Mucosa of rectum (tissue), 2 donors: Measurements from ENCODE around the gene SLC29A3.
A peak's percentile ranks its signal among the peaks of the same experiment; 100 is the strongest.

Experiments
- H3K27ac ChIP-seq, 2 donors: one replicate each; pipeline ENCODE4 v1.7.0; 2013; ENCODE audit warnings: inconsistent platforms in 2 of 2, low read depth in 2 of 2, low read length in 2 of 2
- H3K27me3 ChIP-seq, 2 donors: one replicate each; pipeline ENCODE4 v1.7.0; 2013; ENCODE audit warnings: low read length in 2 of 2; ENCODE audit not compliant: control insufficient read depth in 2 of 2, insufficient read depth in 2 of 2
- H3K36me3 ChIP-seq, 2 donors: one replicate each; pipeline ENCODE4 v1.7.0; 2013; ENCODE audit warnings: low read length in 2 of 2; ENCODE audit not compliant: control insufficient read depth in 2 of 2, insufficient read depth in 2 of 2
- H3K4me1 ChIP-seq, 2 donors: one replicate each; pipeline ENCODE4 v1.7.0; 2013; ENCODE audit warnings: low read length in 2 of 2, mild to moderate bottlenecking in 1 of 2; ENCODE audit not compliant: control insufficient read depth in 2 of 2, insufficient read depth in 2 of 2
- H3K4me3 ChIP-seq, 2 donors: one replicate each; pipeline ENCODE4 v1.7.0; 2013; ENCODE audit warnings: low read length in 2 of 2
- H3K9ac ChIP-seq, 2 donors: one replicate each; pipeline ENCODE4 v1.7.0; 2013; ENCODE audit warnings: low read length in 2 of 2, low read depth in 1 of 2, mild to moderate bottlenecking in 1 of 2
- H3K9me3 ChIP-seq, 2 donors: one replicate each; pipeline ENCODE4 v1.7.0; 2013; ENCODE audit warnings: low read length in 2 of 2; ENCODE audit not compliant: control insufficient read depth in 2 of 2
- donor health status: healthy.
- donor health status: Normal muscosa, but diverticular disease.

SLC29A3 gene

DNA sequence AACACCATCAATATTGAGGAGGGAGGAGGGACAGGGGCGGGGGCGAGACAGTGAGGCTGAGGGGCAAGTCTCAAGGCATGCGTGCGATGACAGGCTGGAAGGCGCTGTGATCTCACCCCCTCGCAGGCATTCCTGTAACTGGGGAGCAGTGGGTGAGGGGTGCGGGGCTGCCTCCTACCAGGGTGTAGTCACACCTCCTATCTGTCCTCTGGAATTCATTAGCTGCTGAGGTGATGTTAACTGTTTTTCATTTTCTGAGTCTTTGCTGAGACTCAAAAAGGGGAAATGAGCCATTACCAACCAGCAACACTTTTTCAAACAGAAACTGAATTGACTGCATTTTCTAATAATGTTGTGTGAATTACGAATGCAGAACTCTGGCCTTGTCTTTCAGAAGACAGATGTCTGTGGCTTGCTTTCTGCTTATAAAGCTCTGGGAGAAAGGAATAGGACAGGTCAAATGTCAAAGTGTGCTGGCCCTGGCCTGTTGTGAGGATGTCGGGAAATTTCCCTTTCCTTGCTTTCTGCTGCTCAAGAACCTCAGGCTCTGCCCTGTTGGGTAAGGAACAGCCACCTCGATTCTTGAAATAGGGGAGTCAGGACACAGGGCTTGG, 53.9 kb downstream of the SLC29A3 start:
- H3K27ac ChIP-seq = peak overlapping the region; percentile 59 to 70
- H3K4me1 ChIP-seq = peaks cover 9 to 13% of the 10 kb centered on the region in 2 donors
- H3K9me3 ChIP-seq = no peaks in the 10 kb centered on the region
- H3K9ac ChIP-seq = peak overlapping the region in 1 of 2 donors; percentile 14
- H3K27me3 ChIP-seq = no peaks in the 10 kb centered on the region
- no peaks in the 10 kb centered on the region for H3K36me3 ChIP-seq
- H3K4me3 ChIP-seq = no peak overlapping the region

- H3K27ac ChIP-seq = no peak overlapping the region
- H3K9ac ChIP-seq = no peak overlapping the region
- H3K4me1 ChIP-seq = peaks cover 21 to 28% of the 10 kb centered on the region in 2 donors
- no peaks in the 10 kb centered on the region for H3K9me3 ChIP-seq
- H3K36me3 ChIP-seq = no peaks in the 10 kb centered on the region
- H3K4me3 ChIP-seq = no peak overlapping the region
- no peaks in the 10 kb centered on the region for H3K27me3 ChIP-seq
These were observed 55.6 kb downstream of the SLC29A3 start for GRCh38 chr10:71374481-71375233.

GRCh38 chr10:71375952-71376351, 56.9 kb downstream of the SLC29A3 start:
- Histone ChIP-seq H3K4me1 (peaks cover 25 to 31% of the 10 kb centered on the region in 2 donors), H3K27ac (peak overlapping the region; percentile 32 to 95), H3K9me3 (no peaks in the 10 kb centered on the region), H3K4me3 (no peak overlapping the region), H3K36me3 (no peaks in the 10 kb centered on the region), H3K27me3 (no peaks in the 10 kb centered on the region), H3K9ac (no peak overlapping the region)

- Histone ChIP-seq H3K9me3 (no peaks in the 10 kb centered on the region), H3K27ac (peak overlapping the region; percentile 49 to 54), H3K4me3 (no peak overlapping the region)
These were observed 59.5 kb downstream of the SLC29A3 start for GRCh38 chr10:71378336-71379117.

GRCh38 chr10:71379118-71379766, 60.2 kb downstream of the SLC29A3 start:
- Histone ChIP-seq H3K36me3 (no peaks in the 10 kb centered on the region), H3K9ac (no peak overlapping the region), H3K27ac (peak overlapping the region; percentile 1 to 54), H3K9me3 (no peaks in the 10 kb centered on the region), H3K4me3 (no peak overlapping the region), H3K27me3 (no peaks in the 10 kb centered on the region), H3K4me1 (peaks cover 17 to 27% of the 10 kb centered on the region in 2 donors)

More at GRCh38 chr10:71378336-71379117, 59.5 kb downstream of the SLC29A3 start:
- Histone ChIP-seq H3K9ac (peak overlapping the region in 1 of 2 donors; percentile 9), H3K27me3 (no peaks in the 10 kb centered on the region), H3K36me3 (no peaks in the 10 kb centered on the region), H3K4me1 (peaks cover 18 to 27% of the 10 kb centered on the region in 2 donors)

DNA sequence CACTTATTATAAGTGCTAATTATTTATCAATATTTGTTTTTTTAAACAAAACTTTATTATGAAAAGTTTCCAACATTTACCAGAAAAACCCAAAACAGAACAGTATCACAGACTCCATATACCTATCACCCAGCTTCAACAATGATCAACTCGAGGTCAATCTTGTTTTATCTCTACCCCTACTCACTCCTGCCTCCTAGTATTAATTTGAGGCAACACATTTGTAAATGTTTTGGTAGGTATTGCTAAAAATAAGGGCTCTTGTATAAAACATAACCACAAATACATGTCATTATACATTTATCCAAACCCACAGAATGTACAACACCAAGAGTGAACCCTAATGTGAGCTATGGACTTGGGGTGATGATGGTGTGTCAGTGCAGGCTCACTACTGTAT, 61.8 kb downstream of the SLC29A3 start:
- Histone ChIP-seq H3K27ac (no peak overlapping the region), H3K9me3 (no peaks in the 10 kb centered on the region), H3K27me3 (no peaks in the 10 kb centered on the region), H3K4me3 (no peak overlapping the region), H3K4me1 (peaks cover 17 to 27% of the 10 kb centered on the region in 2 donors), H3K9ac (no peak overlapping the region), H3K36me3 (no peaks in the 10 kb centered on the region)

DNA sequence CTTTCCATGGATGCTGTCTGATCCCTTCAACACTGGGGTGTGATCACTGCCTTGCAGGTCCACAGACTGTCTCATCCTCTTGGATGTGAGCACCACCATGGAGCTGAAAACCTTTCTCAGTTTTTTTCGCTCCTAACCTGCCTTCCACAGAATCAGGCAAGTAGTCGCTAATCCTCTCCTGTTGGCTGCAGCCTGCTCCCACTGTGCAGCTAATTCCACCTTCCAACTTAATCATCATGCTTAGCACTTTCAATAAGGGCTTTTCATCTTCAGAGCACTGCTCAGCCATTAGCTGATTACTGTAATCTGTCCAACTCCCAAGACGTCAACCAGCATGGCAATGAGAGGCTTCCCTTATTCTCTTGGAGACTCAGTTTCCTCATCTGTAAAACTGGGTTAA, 62.6 kb downstream of the SLC29A3 start:
- Histone ChIP-seq H3K36me3 (no peaks in the 10 kb centered on the region), H3K27me3 (no peaks in the 10 kb centered on the region), H3K27ac (no peak overlapping the region), H3K4me1 (peaks cover 17 to 26% of the 10 kb centered on the region in 2 donors), H3K4me3 (no peak overlapping the region), H3K9me3 (no peaks in the 10 kb centered on the region), H3K9ac (no peak overlapping the region)

DNA sequence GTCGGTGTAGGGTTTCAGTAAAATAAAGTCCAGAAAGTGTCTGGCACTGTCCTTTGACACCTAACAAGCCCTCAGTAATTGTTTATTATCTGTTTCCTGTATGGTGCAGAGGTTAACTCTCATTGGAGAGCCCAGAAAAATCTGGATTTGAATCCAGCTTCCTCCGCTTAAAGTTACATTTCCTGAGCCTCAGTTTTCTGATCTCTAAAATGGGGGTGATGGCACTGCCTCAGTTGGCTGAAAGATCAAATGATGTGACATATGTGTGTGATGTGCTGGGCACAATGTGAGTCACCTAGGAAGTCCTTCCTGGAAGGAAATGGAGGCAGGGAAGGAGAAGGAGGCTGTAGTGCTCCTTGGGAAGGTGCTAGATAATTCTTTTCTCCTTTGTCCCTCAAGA, 63.0 kb downstream of the SLC29A3 start:
- Histone ChIP-seq H3K27ac (no peak overlapping the region), H3K36me3 (no peaks in the 10 kb centered on the region), H3K4me1 (peaks cover 17 to 22% of the 10 kb centered on the region in 2 donors), H3K4me3 (no peak overlapping the region), H3K9me3 (no peaks in the 10 kb centered on the region), H3K9ac (no peak overlapping the region), H3K27me3 (no peaks in the 10 kb centered on the region)

- Histone ChIP-seq H3K36me3 (no peaks in the 10 kb centered on the region), H3K4me1 (peaks cover 17 to 19% of the 10 kb centered on the region in 2 donors), H3K27ac (no peak overlapping the region), H3K9me3 (no peaks in the 10 kb centered on the region), H3K4me3 (no peak overlapping the region), H3K9ac (no peak overlapping the region), H3K27me3 (peaks cover 0 to 2% of the 10 kb centered on the region in 2 donors)
These were observed 63.7 kb downstream of the SLC29A3 start for GRCh38 chr10:71382757-71383156.
